Activated naive CD4-positive, alpha-beta T cell treated with anti-CD3 and anti-CD28 coated beads, Interleukin-2, amount 50 U/mL, for 16 hours (primary cell): ENCODE measurements around the gene CEP131.

ENCODE experiments used
- DNase-seq: peaks from one replicate; pipeline ENCODE4 v3.0.0-alpha.2; 2020

Gene CEP131

DNA sequence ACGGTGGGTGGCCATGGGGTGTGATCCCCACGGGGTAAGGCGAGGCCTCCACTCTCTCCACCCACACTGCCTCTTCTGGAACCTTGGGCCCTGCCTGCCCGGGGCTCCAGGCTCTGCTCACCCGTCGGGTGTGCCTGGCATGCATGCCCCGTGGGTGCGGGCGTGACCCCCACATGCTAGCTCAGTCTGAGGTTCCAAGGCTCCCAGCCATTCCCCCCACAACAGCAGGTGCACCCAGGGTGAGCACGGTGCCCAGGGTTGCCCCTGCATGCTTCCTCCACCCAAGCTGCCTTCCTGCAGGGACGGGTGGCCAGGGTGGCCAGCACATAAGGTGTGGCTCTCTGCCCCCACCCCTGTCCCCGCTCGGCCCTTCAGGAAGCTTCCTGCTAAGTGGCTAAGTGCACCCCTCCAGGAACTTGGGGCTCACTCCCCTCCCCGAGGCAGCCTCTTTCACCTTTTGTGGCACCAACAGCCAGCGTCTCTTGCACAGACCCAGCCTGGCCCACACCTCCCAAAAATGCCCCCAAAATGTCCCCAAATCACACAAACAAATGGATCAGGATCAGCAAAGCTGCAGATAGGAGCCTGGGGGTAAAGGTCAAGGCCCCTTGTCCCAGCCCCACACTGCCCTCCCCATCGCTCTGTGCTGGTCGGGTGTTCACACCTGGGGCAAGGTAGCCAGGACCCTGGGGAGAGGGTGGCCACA is 78.9 kb downstream of the CEP131 start:
- DNase-seq = no peak

- DNase-seq = no peak
Observed at GRCh38 chr17:81143200-81143527, 79.6 kb downstream of the CEP131 start.

- DNase-seq = peak; percentile 62
Observed at GRCh38 chr17:81142301-81143199, 80.2 kb downstream of the CEP131 start.

GRCh38 chr17:81140695-81141094 is 82.1 kb downstream of the CEP131 start:
- no peak for DNase-seq

DNA sequence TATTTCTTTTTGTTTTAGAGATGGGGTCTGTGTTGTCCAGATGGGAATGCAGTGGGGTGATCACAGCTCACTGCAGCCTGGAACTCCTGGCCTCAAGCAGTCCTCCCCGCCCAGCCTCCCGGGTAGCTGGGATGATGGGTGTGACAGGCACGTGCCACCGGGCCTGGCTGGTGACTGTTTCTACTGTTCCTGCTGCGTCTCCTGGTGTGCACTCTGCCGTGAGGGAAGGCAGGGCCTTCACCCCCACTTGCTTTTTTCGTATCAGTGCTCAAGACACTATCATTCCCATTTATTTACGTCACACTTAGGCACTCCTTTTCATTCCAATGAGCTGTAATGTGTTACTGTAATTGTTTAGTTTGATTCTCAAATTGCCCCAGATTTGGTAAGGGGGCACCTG is 82.7 kb downstream of the CEP131 start:
- no peak for DNase-seq
